Hepatocyte (in vitro differentiated cells): ENCODE data around the gene KPNA2. TPM values are rescaled to one million over a fixed set of nuclear protein-coding genes. Genes with fewer than 3 reads are reported as not detected.

Experiments used
- DNase-seq: peaks from one replicate; pipeline ENCODE4 v3.0.0-alpha.2; 2016; ENCODE audit warnings: low spot score
- H2AFZ ChIP-seq: fragments of 200-600 bp; sonication (generic); 2 replicates; pipeline ENCODE4 v1.6.0; 2016; ENCODE audit warnings: antibody characterized with exemption, mild to moderate bottlenecking
- H3K27ac ChIP-seq: fragments of 200-600 bp; sonication (generic); 2 replicates; pipeline ENCODE4 v1.5.1; 2016; ENCODE audit warnings: mild to moderate bottlenecking
- H3K27me3 ChIP-seq: fragments of 200-600 bp; sonication (generic); 2 replicates; pipeline ENCODE4 v1.6.1; 2016
- H3K36me3 ChIP-seq: fragments of 200-600 bp; sonication (generic); replicated peaks from 2 replicates; pipeline ENCODE4 v1.5.1; 2016; ENCODE audit warnings: low read depth; ENCODE audit not compliant: insufficient read depth
- H3K4me1 ChIP-seq: fragments of 200-600 bp; sonication (generic); 2 replicates; pipeline ENCODE4 v1.5.1; 2016; ENCODE audit warnings: mild to moderate bottlenecking, moderate library complexity; ENCODE audit not compliant: insufficient read depth
- H3K4me2 ChIP-seq: fragments of 200-600 bp; sonication (generic); 2 replicates; pipeline ENCODE4 v1.6.0; 2016
- H3K4me3 ChIP-seq: fragments of 200-600 bp; sonication (generic); 2 replicates; pipeline ENCODE4 v1.5.1; 2016; ENCODE audit warnings: mild to moderate bottlenecking
- H3K79me2 ChIP-seq: fragments of 200-600 bp; sonication (generic); 2 replicates; pipeline ENCODE4 v1.6.0; 2017; ENCODE audit warnings: mild to moderate bottlenecking
- H3K9me2 ChIP-seq: fragments of 200-600 bp; sonication (generic); replicated peaks from 2 replicates; pipeline ENCODE4 v1.6.0; 2017; ENCODE audit warnings: mild to moderate bottlenecking; ENCODE audit not compliant: insufficient read depth
- H3K9me3 ChIP-seq: fragments of 200-600 bp; sonication (generic); 2 replicates; pipeline ENCODE4 v1.5.1; 2016; ENCODE audit warnings: low read depth, mild to moderate bottlenecking
- H4K20me1 ChIP-seq: fragments of 200-600 bp; sonication (generic); 2 replicates; pipeline ENCODE4 v1.6.0; 2016; ENCODE audit warnings: mild to moderate bottlenecking; ENCODE audit not compliant: insufficient read depth, poor library complexity, severe bottlenecking
- EZH2 ChIP-seq: fragments of 200-600 bp; sonication (generic); IDR thresholded peaks from 2 replicates; pipeline ENCODE4 v1.6.1; 2016; ENCODE audit warnings: antibody characterized with exemption, mild to moderate bottlenecking, borderline replicate concordance
- EZH2phosphoT487 ChIP-seq: fragments of 200-600 bp; sonication (generic); IDR thresholded peaks from one replicate; pipeline ENCODE4 v1.6.1; 2018; ENCODE audit warnings: antibody characterized with exemption, mild to moderate bottlenecking, low read depth, moderate library complexity; ENCODE audit not compliant: unreplicated experiment, severe bottlenecking
- WGBS: methylation state at CpG from one replicate; pipeline ENCODE4 v1.1.6; 2016; ENCODE audit warnings: low lambda C conversion rate; ENCODE audit errors: missing lambda C conversion rate; 5-methylcytosine and 5-hydroxymethylcytosine counted together
- polyA plus RNA-seq: library from polyadenylated mRNA; unstranded; fragments of >200 nt; fragmentation: Nextera tagmentation; extraction: Ambion mirVana; gene quantifications from 2 replicates; pipeline ENCODE4 v1.2.1, GENCODE V29; 2016
- total RNA-seq: library from RNA; depleted of rRNA; stranded (reverse); fragments of >200 nt; gene quantifications from 2 replicates; pipeline ENCODE4 v1.2.3, GENCODE V29; 2014
- TF ChIP-seq, protein P1 (sequence below): fragments of 200-600 bp; sonication (generic); IDR thresholded peaks from 2 replicates; pipeline ENCODE4 v1.5.1; 2016; ENCODE audit warnings: antibody characterized with exemption, mild to moderate bottlenecking; ENCODE audit not compliant: poor library complexity

Gene KPNA2
- total and polyA plus RNA-seq, 2 experiments from 2014 or later = 62.6 to 99.5 TPM

- no peak for TF ChIP-seq EZH2
- TF ChIP-seq, protein P1, sequence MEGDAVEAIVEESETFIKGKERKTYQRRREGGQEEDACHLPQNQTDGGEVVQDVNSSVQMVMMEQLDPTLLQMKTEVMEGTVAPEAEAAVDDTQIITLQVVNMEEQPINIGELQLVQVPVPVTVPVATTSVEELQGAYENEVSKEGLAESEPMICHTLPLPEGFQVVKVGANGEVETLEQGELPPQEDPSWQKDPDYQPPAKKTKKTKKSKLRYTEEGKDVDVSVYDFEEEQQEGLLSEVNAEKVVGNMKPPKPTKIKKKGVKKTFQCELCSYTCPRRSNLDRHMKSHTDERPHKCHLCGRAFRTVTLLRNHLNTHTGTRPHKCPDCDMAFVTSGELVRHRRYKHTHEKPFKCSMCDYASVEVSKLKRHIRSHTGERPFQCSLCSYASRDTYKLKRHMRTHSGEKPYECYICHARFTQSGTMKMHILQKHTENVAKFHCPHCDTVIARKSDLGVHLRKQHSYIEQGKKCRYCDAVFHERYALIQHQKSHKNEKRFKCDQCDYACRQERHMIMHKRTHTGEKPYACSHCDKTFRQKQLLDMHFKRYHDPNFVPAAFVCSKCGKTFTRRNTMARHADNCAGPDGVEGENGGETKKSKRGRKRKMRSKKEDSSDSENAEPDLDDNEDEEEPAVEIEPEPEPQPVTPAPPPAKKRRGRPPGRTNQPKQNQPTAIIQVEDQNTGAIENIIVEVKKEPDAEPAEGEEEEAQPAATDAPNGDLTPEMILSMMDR = no peak
- TF ChIP-seq EZH2phosphoT487 = no peak
- Histone ChIP-seq H2AFZ (no peak overlapping the region), H3K79me2 (no peaks in the 10 kb centered on the region), H3K4me3 (no peak overlapping the region), H3K27ac (no peak overlapping the region), H3K36me3 (no peaks in the 10 kb centered on the region), H3K9me2 (no peaks in the 10 kb centered on the region), H3K27me3 (no peaks in the 10 kb centered on the region), H3K4me1 (no peaks in the 10 kb centered on the region), H3K9me3 (no peaks in the 10 kb centered on the region), H4K20me1 (no peaks in the 10 kb centered on the region), H3K4me2 (no peak overlapping the region)
- no peak for DNase-seq
- 93% methylated on average over 7 of the region's 7 CpGs for WGBS
Observed at GRCh38 chr17:68096111-68096510, 60.6 kb downstream of the KPNA2 start.

Other genes with a start within 250 kb of the KPNA2 start
- gene BPTF, start 210.2 kb upstream of the KPNA2 start, total RNA-seq = 46.3 and 51.9 TPM in 2 replicates
- 38.1 and 48.9 TPM in 2 replicates for gene BPTF, start 210.2 kb upstream of the KPNA2 start, polyA plus RNA-seq
- 14.9 and 16.1 TPM in 2 replicates for gene C17orf58, start 39.3 kb upstream of the KPNA2 start, total RNA-seq
- gene C17orf58, start 39.3 kb upstream of the KPNA2 start, polyA plus RNA-seq = 12.1 and 18.9 TPM in 2 replicates
- 58.8 and 64.7 TPM in 2 replicates for gene AMZ2, start 212.3 kb downstream of the KPNA2 start, total RNA-seq
- 51.6 and 53.1 TPM in 2 replicates for gene AMZ2, start 212.3 kb downstream of the KPNA2 start, polyA plus RNA-seq